HepG2 (cell line): Measurements from ENCODE around the gene PDIK1L. TPM values are rescaled to one million over a fixed set of nuclear protein-coding genes. Genes with fewer than 3 reads are reported as not detected.

Source experiments
- ATAC-seq: fragments of 200-7000 bp; cut with Tn5 transposase; 3 replicates; pipeline ENCODE4 v1.9.1; 2020; ENCODE audit warnings: mild to moderate bottlenecking, moderate library complexity
- BruUV-seq: library from RNA; stranded (reverse); fragments of 400-500 nt; replicated peaks from 2 replicates; lab custom pipeline; 2021; lab: Mats Ljungman, UMichigan
- CTCF ChIA-PET: fragments of 300-600 bp; formaldehyde crosslinking; extraction: SDS; loops from one replicate; lab custom pipeline; 2021; ENCODE audit warnings: low total read pairs, inconsistent platforms, low intra/inter-chr PET ratio; lab: Yijun Ruan, JAX
- POLR2A ChIA-PET: fragments of 350-600 bp; sonication (Branson Sonifier 250); formaldehyde crosslinking; loops from one replicate; lab custom pipeline; 2020; ENCODE audit warnings: antibody characterized with exemption, inconsistent platforms; lab: Yijun Ruan, JAX
- DNase-seq: peaks from one replicate; pipeline ENCODE4 v3.0.0-alpha.2; 2015; ENCODE audit warnings: low spot score
- FAIRE-seq: peaks from 3 replicates; lab custom pipeline; 2011; peaks lifted over from hg19 to GRCh38; lab: Jason Lieb, UNC
- H2AFZ ChIP-seq: one replicate; pipeline ENCODE4 v1.6.1; 2011; ENCODE audit warnings: low read length, inconsistent platforms
- H3K27ac ChIP-seq: fragments of 300-600 bp; 3 replicates; pipeline ENCODE4 v1.8.0; 2011; ENCODE audit warnings: mixed run types, mild to moderate bottlenecking, mixed read lengths, low read length, inconsistent platforms; ENCODE audit not compliant: insufficient read depth; ENCODE audit errors: extremely low read length
- H3K27me3 ChIP-seq, 2 experiments: fragments of 200-600 bp in 1 of 2; 2 replicates in 1 of 2; 3 replicates in 1 of 2; pipeline versions ENCODE4 v1.6.0 to v1.8.0; 2011; ENCODE audit warnings: low read length in 2 of 2, mild to moderate bottlenecking in 2 of 2, moderate library complexity in 2 of 2, inconsistent platforms in 1 of 2; ENCODE audit not compliant: insufficient read depth in 2 of 2, control insufficient read depth in 1 of 2
- H3K36me3 ChIP-seq, 2 experiments: fragments of 200-600 bp in 1 of 2; replicated peaks in 1 of 2; 2 replicates in 1 of 2; 3 replicates in 1 of 2; pipeline versions ENCODE4 v1.5.1 to v1.8.0; 2011; ENCODE audit warnings: low read length in 2 of 2, inconsistent platforms in 1 of 2; ENCODE audit not compliant: insufficient read depth in 2 of 2, control insufficient read depth in 1 of 2
- H3K4me1 ChIP-seq: 2 replicates; pipeline ENCODE4 v1.5.1; 2012; ENCODE audit warnings: low read length, inconsistent platforms; ENCODE audit not compliant: insufficient read depth
- H3K4me2 ChIP-seq: 2 replicates; pipeline ENCODE4 v1.6.0; 2011; ENCODE audit warnings: low read depth, low read length, inconsistent platforms
- H3K4me3 ChIP-seq, 3 experiments: fragments of 200-600 bp in 1 of 3; sonication (generic), shearing (Covaris generic) in 1 of 3; replicated peaks in 1 of 3; 2 replicates each; pipeline ENCODE4 v1.5.1; 2011 to 2016; ENCODE audit warnings: low read length in 3 of 3, inconsistent platforms in 2 of 3, low read depth in 2 of 3, mild to moderate bottlenecking in 2 of 3, control low read depth in 1 of 3, mixed read lengths in 1 of 3; ENCODE audit not compliant: insufficient read depth in 1 of 3
- H3K79me2 ChIP-seq: one replicate; pipeline ENCODE4 v1.6.1; 2011; ENCODE audit warnings: low read length, inconsistent platforms; ENCODE audit not compliant: insufficient read depth
- H3K9ac ChIP-seq: 2 replicates; pipeline ENCODE4 v1.6.0; 2011; ENCODE audit warnings: mild to moderate bottlenecking, low read depth, low read length, inconsistent platforms; ENCODE audit not compliant: insufficient read depth
- H3K9me3 ChIP-seq: 2 replicates; pipeline ENCODE4 v1.5.1; 2012; ENCODE audit warnings: mild to moderate bottlenecking, low read length
- H4K20me1 ChIP-seq: 2 replicates; pipeline ENCODE4 v1.6.0; 2011; ENCODE audit warnings: inconsistent platforms, mild to moderate bottlenecking, low read length, moderate library complexity; ENCODE audit not compliant: insufficient read depth
- GLI4 ChIP-seq: sonication (generic); formaldehyde crosslinking; IDR thresholded peaks from 2 replicates; pipeline ENCODE4 v1.5.1; 2020; ENCODE audit warnings: missing genetic modification reagents, mild to moderate bottlenecking, moderate library complexity, borderline replicate concordance
- LBX2 ChIP-seq: sonication (generic); formaldehyde crosslinking; IDR thresholded peaks from 2 replicates; pipeline ENCODE4 v1.5.0; 2020; ENCODE audit warnings: missing genetic modification reagents, mild to moderate bottlenecking, borderline replicate concordance
- MIXL1 ChIP-seq: IDR thresholded peaks from 2 replicates; pipeline ENCODE4 v1.6.1; 2016
- TARDBP ChIP-seq: sonication (generic); formaldehyde crosslinking; IDR thresholded peaks from 2 replicates; pipeline ENCODE4 v1.8.0; 2022; ENCODE audit warnings: mild to moderate bottlenecking, missing genetic modification reagents
- ZNF703 ChIP-seq: sonication (generic); formaldehyde crosslinking; IDR thresholded peaks from 2 replicates; pipeline ENCODE4 v1.5.1; 2020; ENCODE audit warnings: missing genetic modification reagents, mild to moderate bottlenecking, moderate library complexity, borderline replicate concordance
- WGBS: methylation state at CpG from one replicate; pipeline ENCODE4 v1.1.6; 2017; ENCODE audit warnings: low lambda C conversion rate; 5-methylcytosine and 5-hydroxymethylcytosine counted together
- in situ Hi-C: cut with HindIII; loops from 2 replicates; pipeline ENCODE4 v1.10.0; 2017; ENCODE audit warnings: low pct_unique_long_range_greater_than_20kb; ENCODE audit not compliant: extremely low pct_ligation_motif_present
- intact Hi-C: fragments of 100-400 bp; cut with micrococcal nuclease; formaldehyde crosslinking; loops from one replicate; pipeline ENCODE4 v1.10.0; 2022; ENCODE audit not compliant: unreplicated experiment
- polyA plus RNA-seq, 8 experiments: library from polyadenylated mRNA; depleted of rRNA in 3 of 8; stranded (reverse) in 7 of 8; unstranded in 1 of 8; fragments of >200 nt; fragmentation: Illumina TruSeq in 4 of 8; extraction: Trizol in 4 of 8; gene quantifications; 2 replicates each; pipeline versions ENCODE4 v1.2.1 to v1.2.3, GENCODE V29; 2011 to 2016; ENCODE audit warnings: low read depth in 4 of 8, missing spikeins in 1 of 8, mixed read lengths in 1 of 8; ENCODE audit not compliant: insufficient read depth in 1 of 8
- total RNA-seq, 5 experiments: library from RNA; depleted of rRNA; stranded (reverse); fragments of >200 nt; fragmentation: Illumina TruSeq; extraction: Trizol; gene quantifications; 2 replicates each; pipeline ENCODE4 v1.2.3, GENCODE V29; 2016; ENCODE audit warnings: low read depth in 1 of 5

PDIK1L gene
- total and polyA plus RNA-seq, 2 of the 13 experiments (the other 11 are each of a cell fraction or from before 2014, with no cell fraction given) = 1.9 to 4.6 TPM

DNA sequence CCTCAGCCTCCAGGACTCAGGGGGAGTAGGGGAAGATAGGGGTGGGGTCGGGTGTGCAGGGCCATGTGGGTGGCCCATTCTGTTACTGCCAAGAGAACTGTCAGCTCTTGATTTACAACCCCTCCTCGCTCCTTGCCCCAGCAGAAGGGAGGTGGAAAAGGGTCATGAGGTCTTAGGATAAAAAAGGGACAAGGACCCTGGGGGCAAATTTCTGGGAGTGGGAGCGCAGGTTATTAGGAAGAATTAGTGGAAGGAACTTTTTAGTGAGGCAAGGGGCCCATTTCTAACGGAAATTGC lies 48.1 kb downstream of the PDIK1L start (continued):
- TF ChIP-seq LBX2 (no peak), MIXL1 (CRISPR knock-in tag) (no peak), TARDBP (CRISPR knock-in tag) (no peak)

DNA sequence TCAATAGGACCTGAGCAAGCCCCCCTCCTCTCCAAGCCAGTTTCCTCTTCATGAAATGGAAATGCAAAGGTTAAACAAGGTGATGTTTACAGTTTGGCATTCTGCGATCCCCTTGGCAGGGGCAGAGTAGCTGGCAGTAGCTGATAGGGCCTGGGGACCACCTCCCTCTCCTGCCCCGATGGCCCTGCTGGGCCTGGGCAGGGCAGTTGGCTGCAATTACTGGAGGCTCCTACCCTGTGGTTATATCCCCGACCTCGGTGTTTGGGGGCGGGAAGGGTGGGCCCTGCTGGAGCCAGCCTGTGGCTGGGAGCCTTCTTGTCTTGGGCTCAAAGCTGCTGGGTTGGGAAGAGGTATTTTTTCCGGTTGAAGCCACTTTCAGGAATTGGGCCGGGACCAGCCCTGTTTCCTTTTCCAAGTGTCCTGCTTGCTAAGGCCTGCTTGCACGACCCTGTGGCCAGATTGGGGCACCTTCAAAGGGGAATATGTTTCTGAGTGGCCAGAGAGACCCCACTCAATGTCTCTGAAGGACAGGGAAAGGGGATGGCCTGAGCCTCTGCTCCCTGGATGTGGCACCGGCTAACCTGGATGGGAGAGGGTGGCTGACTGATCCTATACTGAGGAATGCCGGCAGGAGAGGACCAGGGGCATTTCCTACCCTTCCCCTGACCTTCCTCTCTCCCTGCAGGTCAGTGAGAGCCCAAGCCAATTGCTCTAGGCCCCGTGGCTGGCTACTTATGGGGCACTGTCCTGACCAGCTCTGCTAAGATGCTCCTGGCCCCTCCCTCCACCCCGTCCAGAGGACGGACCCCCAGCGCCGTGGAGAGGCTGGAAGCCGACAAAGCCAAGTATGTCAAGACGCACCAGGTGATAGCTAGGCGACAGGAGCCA lies 49.1 kb downstream of the PDIK1L start:
- CTCF ChIA-PET = no interaction called here
- H3K36me3 ChIP-seq = no peaks in the 10 kb centered on the region
- no peak for DNase-seq
- no peak overlapping the region for H2AFZ ChIP-seq
- no peak for FAIRE-seq
- H3K4me1 ChIP-seq = peaks cover 43% of the 10 kb centered on the region
- no peak overlapping the region for H3K9ac ChIP-seq
- peak; percentile 8; the same call in 1 of the 3 replicates for ATAC-seq
- TF ChIP-seq ZNF703 (CRISPR knock-in tag) (0 out of 2 replicates have a peak, but pooled peaks have one; percentile 2), GLI4 (no peak)
- peak overlapping the region in 2 of 3 experiments; percentile 45 to 76; a peak in 3 of 6 replicates for H3K4me3 ChIP-seq
- H3K27ac ChIP-seq = no peak overlapping the region
- peak overlapping the region; percentile 78 for H3K4me2 ChIP-seq
- H3K27me3 ChIP-seq = peaks cover 13 to 74% of the 10 kb centered on the region in 2 experiments; a peak in 4 of 5 replicates
- in situ Hi-C loops (loop anchor here (10.0 kb wide), 1 partner anchor 266 kb away; no protein-coding TSS in a partner anchor), intact Hi-C loops (loop anchor here (5.0 kb wide), 2 partner anchors 48 to 123 kb away; partner anchors contain the start of gene PDIK1L)
- H3K9me3 ChIP-seq = no peaks in the 10 kb centered on the region
- WGBS = 31% methylated on average over 5 of the region's 18 CpGs
- H3K79me2 ChIP-seq = no peaks in the 10 kb centered on the region
- POLR2A ChIA-PET = no interaction called here
- no peaks in the 10 kb centered on the region for H4K20me1 ChIP-seq
- no TSS peak for BruUV-seq
